Measurements from ENCODE around the gene EZR. TPM values are rescaled to one million over a fixed set of nuclear protein-coding genes. Genes with fewer than 3 reads are reported as not detected.

Gene EZR
- total and polyA plus RNA-seq, 2 donors (not counting 1 experiment from before 2014, with no cell fraction given): 227 to 945 TPM

GRCh38 chr6:158757753-158758090 is 61.4 kb downstream of the EZR start:
- no peaks in the 10 kb centered on the region for H3K36me3 ChIP-seq (replicated peaks in 1 of 2; ENCODE audit: control extremely low read depth in 1 of 2, control insufficient read depth in 1 of 2, extremely low read depth in 1 of 2, insufficient read depth in 2 of 2, low read length in 1 of 2)
- POLR2A ChIA-PET: interaction anchor here (0.7 kb wide), 1 partner anchor 151 kb away, joined by 5 read pairs; no protein-coding TSS in a partner anchor

More at GRCh38 chr6:158757753-158758090, 61.4 kb downstream of the EZR start:
- Mint-ChIP-seq H3K4me1 (peaks cover 1% of the 10 kb centered on the region), H3K27me3 (no peaks in the 10 kb centered on the region), H3K9me3 (ENCODE audit: insufficient read depth) (no peaks in the 10 kb centered on the region), H3K4me3 (no peak overlapping the region), H3K27ac (peak overlapping the region; percentile 46)
- TF ChIP-seq EZH2 (IDR thresholded peaks at IDR 0.05; ENCODE audit: borderline replicate concordance, insufficient read depth, low read depth, low read length, poor library complexity, severe bottlenecking): no peak
- TF ChIP-seq CTCF (IDR thresholded peaks at IDR 0.05): no peak
- intact Hi-C loops (cut with micrococcal nuclease): no loop called here
- H3K27ac ChIP-seq (ENCODE audit: low read length in 2 of 2): no peak overlapping the region
- DNase-seq (peak; percentile 21), ATAC-seq (ENCODE audit: low read depth) (no peak)
- no peaks in the 10 kb centered on the region for H3K27me3 ChIP-seq (replicated peaks in 1 of 4; ENCODE audit: control extremely low read depth in 1 of 4, control insufficient read depth in 3 of 4, insufficient read depth in 4 of 4, low read length in 3 of 4)
- H4K20me1 ChIP-seq (ENCODE audit: control insufficient read depth, insufficient read depth, low read length, poor library complexity, severe bottlenecking): no peaks in the 10 kb centered on the region
- no peak overlapping the region for H3K4me3 ChIP-seq (ENCODE audit: control extremely low read depth in 1 of 5, extremely low read depth in 1 of 5, insufficient read depth in 1 of 5, low read depth in 2 of 5, low read length in 4 of 5)
- no peaks in the 10 kb centered on the region for H3K9me3 ChIP-seq (ENCODE audit: control extremely low read depth in 1 of 3, control insufficient read depth in 2 of 3, insufficient read depth in 1 of 3, low read length in 2 of 3)
- CTCF ChIA-PET: no interaction called here
- 94% methylated on average over 9 of the region's 9 CpGs for WGBS (ENCODE audit: insufficient coverage)
- H3K4me1 ChIP-seq (ENCODE audit: control insufficient read depth in 2 of 2, insufficient read depth in 2 of 2, low read length in 2 of 2): peaks cover 4 to 5% of the 10 kb centered on the region in 2 donors
- no peak overlapping the region for H3K4me2 ChIP-seq (replicated peaks; ENCODE audit: low read depth, low read length, poor library complexity, severe bottlenecking)
- no peaks in the 10 kb centered on the region for H3K79me2 ChIP-seq (ENCODE audit: control insufficient read depth, insufficient read depth, low read length)
- H2AFZ ChIP-seq (ENCODE audit: insufficient read depth, low read depth, low read length, poor library complexity, severe bottlenecking): no peak overlapping the region
- no peak overlapping the region for H3K9ac ChIP-seq (ENCODE audit: low read length)
